GM18858 (cell line): ENCODE data around the gene SRGAP1.
"Not testable (repeated sequence)": the region's sequence is repeated elsewhere in the genome, so short reads cannot be mapped to it uniquely, and the experiment has no call there.

Source experiments
- ATAC-seq: cut with Tn5 transposase; IDR thresholded peaks from one replicate; pipeline ENCODE4 v1.9.1; 2021; ENCODE audit not compliant: unreplicated experiment

Gene SRGAP1

DNA sequence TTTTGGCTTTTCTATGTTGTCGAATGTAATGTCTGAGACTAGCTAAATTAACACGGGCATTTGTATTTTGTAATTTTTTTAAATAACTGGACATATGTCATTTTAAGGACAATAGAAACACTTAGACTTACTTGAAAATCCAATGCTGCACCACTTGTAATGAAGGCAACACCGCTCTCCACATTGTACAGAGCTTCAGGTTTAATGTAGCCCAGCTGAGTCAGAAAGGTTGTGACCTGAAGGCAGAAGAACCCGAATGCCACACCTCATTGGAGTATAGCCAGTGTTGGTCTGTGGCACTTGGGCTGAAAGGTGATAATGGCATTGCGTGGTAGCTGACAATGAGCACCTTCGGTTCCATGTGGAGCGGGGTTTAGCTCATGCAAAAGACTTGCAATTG lies 298.3 kb downstream of the SRGAP1 start:
- no peak for ATAC-seq

DNA sequence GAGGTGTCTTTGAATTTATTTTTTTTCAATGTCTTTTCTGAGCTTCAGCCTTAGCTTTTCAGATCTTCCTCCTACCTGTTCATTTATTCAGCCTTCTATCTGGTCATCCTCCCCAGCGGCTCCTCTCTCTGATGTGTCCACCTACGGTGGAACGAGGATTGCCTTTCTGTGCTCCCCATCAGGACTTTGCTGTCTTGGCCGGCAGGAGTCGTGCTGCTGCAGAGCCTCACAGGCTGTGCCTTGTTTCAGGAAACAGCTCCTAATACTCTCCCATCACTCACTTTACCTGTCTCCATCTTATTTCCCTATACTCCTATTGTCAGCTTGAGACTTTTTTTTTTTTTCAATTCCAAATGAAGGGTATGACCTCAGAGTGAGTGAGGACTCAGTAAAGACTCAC lies 300.7 kb downstream of the SRGAP1 start:
- ATAC-seq, result no peak

DNA sequence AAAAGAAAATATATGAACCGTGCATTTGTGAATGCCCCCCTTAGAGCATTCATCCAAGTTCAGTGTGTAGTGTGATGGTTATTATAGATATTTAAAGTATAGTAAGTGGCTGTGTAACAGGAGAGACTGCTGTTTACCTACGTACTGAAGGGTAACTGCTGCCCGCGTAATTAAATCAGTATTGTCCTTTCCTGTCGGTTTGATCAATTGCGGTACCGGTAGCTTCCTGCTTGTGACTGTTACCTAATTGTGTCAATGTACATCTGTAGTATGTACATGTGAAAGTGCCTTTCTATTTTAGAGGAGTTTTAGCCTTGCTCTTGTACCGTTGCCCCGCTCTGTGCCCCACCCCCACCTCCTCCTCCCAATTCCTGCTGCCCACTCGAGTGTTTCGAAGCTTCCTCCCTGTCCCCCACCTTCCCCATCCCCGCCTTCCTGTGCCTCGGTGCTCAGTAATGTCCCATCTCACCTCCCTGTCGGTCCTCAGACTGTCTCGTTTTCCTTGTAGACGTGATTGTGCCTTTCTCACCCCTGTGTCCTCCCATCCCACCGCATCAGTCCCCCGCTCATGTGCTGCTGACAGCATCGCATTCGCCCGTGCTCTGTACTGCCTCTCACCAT lies 302.6 kb downstream of the SRGAP1 start:
- no peak for ATAC-seq

DNA sequence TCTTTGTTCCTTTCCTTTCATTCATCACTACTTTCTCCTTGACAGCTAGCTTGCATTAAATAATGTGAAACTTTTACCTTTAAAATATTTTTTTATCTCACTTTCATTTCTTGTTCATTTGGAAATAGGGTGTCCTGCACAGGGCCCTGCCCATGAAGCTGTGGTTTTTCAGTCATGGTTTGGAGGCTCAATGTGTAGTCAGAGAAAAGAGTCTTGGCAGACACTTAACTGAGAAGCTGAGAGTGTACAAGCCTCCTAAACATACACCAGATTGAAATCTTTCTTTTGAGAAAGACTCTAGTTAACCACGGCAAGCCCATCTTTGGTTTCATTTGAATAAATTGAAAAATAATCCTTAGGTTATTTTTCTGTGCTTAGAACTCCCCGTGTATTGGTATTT lies 303.4 kb downstream of the SRGAP1 start:
- no peak for ATAC-seq

DNA sequence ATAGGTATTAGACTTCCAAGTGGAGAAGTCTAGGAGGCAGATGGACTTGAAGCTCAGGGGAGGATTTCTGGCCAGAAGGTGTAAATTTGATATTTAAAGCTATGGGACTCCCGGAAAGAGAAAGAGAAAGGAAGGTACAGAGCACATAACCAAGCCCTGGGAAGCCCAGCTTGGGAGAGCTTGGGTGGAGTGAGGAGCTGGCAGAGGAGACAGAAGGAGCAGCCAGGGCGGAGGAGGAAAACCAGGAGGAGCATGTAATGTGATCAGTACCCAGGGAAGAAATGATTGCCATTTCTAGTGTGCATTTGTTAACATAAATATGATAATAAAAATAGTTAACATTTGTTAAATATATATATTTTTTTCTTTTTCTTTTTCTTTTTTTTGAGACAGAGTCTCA lies 310.2 kb downstream of the SRGAP1 start:
- ATAC-seq, result no peak

DNA sequence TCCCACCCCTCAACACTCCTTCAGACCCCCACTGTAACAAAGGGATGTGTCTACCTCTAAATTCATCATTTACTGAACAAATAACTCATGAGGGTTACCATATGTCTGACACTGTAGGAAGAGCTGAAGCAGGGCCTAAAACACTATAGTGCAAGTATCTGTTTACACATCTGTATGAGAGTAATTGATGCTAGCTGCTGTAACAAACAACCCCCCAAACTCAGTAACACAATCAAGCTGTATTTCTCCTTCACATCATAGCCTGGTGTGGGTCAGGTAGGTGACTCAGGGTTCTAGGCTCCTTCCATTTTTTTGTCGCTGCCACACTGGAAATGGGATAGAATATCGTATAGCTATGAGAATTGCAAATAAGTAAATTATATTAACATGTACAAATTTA lies 312.6 kb downstream of the SRGAP1 start:
- no peak for ATAC-seq

DNA sequence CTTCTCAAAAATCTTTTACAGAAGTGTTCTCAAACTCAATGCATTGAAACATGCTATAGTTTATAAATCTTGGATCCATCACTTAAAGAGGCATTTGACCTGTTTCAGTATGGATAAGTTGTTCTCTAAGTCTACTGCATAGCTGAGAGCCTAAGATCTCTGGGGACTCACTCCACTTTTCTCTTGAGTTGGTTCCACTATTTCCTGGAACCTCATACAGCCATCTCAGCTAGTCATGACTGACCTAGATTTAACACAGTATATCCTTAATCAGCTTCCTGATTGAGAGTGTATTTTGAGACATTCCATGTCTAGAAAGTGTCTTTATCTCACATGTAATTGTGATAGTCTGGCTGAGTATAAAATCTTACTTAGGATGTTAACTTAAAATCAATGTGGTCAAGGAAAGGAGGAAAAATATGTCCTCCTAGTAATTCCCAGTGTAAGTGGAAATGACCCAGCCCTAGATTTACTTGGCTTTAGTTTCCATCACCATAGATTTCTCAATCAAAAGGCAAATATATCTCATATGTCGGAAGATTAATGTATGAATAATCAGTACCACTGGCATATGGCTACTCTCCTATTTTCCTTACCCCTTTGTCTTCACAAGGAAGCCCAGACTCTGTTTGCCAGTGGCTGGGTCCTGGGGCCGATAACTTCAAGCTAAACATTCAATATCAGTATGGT lies 315.7 kb downstream of the SRGAP1 start:
- ATAC-seq, result no peak

DNA sequence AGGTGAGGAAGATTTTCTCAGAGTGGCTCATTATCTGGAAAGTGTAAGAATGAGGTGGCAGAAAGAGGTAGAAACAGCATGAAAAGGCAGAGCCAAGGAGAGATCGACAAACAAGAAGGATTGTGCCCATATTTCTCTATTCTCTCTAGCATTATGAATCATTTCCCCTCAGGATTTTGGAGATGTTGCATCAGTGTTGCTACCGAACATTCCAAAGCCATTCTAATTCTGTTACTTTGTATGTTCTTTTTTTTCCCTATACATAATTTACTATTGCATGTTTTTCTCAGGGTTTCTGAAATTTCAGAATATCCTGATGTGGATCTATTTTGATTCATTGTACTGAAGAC lies 316.2 kb downstream of the SRGAP1 start:
- ATAC-seq, result no peak

DNA sequence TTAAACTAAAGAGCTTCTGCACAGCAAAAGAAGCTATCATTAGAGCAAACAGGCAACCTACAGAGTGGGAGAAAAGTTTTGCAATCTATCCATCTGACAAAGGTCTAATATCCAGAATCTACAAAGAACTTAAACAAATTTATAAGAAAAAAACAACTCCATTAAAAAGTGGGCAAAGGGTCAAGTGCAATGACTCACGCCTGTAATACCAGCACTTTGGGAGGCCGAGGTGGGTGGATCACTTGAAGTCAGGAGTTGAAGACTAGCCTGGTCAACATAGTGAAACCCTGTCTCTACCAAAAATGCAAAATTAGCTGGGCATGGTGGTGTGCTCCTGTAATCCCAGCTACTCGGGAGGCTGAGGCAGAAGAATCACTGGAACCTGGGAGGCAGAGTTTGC lies 322.1 kb downstream of the SRGAP1 start:
- ATAC-seq, result not testable (repeated sequence)

DNA sequence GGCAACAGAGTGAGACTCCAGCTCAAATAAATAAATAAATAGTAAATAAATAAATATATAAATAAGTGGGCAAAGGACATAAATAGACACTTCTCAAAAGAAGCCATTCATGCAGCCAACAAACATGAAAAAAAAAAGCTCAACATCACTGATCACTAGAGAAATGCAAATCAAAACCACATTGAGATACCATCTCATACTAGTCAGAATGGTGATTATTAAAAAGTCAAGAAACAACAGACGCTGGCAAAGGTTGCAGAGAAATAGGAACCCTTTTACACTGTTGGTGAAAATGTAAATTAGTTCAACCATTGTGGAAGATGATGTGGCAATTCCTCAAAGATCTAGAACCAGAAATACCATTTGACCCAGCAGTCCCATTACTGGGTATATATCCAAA lies 322.5 kb downstream of the SRGAP1 start:
- not testable (repeated sequence) for ATAC-seq

DNA sequence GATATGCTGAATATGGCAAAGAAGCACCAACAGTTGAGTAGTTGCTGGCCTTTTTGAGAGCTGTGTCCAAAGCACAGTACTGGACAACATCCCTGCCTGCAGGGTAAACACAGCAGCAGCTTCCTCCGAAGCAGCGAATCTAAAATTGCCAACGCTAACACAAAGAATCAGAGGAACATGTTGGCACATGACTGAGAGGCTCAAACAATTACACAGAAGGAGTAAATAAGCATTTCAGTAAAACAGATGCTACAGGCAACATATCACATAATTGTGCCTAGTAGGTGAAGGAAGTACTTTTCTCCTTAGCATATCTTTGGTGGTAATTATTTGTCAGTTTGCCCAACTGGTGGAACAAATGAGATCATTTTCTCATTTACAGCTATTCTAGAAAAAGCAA lies 325.5 kb downstream of the SRGAP1 start:
- ATAC-seq, result no peak

DNA sequence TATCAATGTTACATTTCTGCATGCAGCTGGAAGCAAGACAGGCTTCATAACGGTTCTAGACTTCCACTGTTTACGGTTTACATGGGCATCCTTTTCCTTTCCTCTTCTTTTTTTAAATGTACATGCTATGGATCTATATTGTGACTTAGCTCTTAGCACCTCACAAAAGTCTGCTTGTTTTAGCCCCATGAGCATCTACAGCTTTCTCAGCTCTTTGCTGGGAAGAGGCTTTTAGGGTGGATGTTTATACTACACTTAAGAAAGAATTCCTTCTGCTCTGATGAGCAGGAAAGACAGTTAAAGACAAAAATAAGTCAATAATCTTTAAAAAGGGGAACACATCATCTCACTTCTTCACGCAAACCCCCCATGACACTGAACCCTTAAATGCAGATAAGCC lies 326.2 kb downstream of the SRGAP1 start:
- no peak for ATAC-seq

DNA sequence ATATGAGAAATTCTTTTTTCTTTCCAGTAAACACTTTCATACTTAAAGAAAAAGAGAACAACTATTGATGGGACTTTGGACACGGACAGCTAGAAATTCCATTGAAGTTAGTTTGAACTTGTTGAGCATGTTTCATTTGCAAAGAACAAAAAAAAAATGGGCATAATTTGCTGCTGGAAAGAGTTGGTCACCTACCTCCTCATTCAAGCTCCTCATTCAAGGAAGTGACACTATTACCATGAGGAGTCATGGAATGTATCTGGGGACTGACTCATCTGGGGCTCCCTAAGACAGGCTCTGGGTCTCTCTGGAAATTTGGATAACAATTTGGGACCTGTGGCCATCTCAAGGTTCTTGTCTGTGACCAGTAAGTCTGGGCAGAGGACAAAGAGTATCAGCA lies 327.2 kb downstream of the SRGAP1 start:
- ATAC-seq, result no peak

DNA sequence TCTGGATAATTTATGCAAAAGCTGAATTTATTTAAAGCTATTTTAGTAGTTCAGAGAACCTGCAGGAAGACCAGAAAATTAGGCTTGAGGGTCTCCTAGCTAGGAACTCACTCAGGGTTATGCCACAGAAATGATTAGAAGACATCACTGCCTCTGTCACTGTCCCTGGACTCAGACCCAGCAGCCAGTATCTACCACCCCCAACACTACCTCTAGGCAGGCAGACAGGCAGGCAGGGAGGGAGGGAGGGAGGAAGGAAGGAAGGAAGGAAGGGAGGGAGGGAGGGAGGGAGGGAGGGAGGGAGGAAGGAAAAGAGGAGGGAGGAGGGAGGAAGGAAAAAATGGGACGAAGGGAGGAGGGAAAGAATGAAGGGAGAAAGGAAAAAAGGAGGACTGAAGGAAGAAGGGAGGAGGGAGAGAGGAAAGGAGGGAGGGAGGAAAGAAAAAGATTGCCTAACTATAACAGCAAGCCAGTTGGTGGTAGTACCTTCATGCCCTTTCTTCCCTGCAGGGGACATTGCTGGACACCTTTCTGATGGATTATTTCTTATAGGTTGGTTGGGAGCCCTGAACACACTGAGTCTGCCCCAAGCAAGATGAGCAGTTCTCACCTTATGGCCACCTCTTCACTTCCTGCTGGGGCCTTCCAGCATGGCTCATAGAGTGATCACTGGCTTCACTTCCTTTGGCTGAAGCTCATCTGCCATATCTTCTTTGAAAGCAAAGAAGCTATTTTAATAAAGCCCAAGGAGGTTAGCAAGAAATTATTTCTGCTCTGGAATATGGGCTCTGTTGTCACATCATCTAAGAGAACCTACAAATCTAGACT lies 327.9 kb downstream of the SRGAP1 start:
- ATAC-seq, result no peak

DNA sequence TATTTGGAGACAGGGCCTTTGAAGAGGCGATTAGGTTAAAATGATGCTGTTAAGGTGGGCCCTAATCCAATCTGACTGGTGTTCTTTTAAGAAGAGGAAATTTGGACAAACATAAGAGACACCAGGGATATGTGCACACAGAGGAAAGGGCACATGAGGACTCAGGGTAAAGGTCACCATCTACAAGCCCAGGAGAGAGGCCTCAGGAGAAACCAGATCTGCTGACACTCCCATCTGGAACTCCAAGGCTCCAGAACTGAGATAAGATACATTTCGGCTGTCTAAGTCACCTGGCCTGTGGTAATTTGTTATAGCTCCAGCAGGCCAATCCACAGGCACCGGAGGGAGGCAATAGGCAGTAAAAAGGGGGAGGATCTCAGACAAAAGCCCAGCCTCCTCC lies 329.0 kb downstream of the SRGAP1 start:
- no peak for ATAC-seq

DNA sequence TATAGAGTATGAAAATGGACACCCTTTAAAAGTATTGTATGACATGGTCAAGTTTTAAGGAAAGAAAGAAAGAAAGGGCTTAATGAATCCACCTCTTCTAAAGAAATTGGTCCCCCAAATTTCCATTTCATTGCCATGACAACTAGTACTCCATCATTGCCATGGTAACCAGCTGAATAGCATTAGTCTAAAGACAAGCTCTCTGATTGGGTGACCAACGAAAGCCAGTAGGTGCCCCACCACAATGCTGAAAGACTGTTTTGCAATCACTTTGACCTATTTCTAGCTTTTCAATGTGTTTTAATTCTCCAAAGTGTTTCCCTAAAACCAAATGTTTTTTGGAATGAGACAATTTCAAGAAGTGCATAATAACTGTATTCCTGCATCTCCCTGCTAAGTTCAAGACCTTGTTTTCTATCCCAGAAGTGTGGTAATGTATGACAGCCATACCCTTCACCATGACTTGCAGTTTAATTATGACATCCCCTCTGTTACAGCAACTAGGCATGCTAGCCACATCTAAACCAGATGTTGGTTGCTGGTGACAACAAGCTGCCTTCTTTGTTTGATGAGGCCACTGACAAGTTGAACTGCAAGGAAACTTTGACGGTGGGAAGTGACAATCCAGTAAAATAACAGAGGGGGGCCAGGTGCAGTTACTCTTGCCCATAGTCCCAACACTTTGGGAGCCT lies 330.9 kb downstream of the SRGAP1 start:
- ATAC-seq, result no peak

DNA sequence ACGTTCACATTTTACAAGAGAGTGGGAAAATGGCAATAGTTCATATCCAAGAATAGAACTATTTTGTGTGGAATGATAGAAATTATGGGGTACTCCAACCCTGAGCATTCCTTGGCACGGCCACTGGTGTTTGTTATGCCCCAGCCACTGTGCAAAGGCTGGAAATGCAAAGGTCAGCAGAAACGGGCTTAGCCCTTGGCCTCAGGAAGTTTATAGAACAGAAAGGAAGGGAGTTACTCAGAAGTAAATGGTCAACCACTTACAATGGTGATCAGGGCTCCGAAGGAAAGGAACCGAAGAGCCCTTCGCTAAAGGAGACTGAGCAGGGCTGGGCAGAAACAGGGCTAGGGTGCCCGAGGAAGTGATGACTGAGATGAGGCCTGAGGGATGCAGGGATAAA lies 332.5 kb downstream of the SRGAP1 start:
- ATAC-seq, result no peak

DNA sequence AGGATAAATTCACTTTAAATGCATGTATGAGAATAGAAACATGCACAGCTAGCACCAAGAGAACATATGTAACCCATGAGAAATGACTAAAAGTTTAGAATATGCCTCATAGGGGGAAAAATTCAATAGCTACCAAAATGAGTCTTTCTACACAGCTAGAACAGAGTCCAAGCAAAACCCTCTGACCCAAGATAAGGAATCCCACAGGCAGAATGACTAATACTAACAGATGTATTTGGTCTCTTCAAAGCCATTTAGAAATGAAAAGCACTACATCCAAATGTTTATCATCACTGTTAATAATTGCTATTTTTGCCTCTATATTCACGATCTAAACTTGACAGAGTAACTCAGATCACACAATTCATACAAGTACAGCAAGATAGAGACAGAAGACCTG lies 333.6 kb downstream of the SRGAP1 start:
- ATAC-seq, result no peak

DNA sequence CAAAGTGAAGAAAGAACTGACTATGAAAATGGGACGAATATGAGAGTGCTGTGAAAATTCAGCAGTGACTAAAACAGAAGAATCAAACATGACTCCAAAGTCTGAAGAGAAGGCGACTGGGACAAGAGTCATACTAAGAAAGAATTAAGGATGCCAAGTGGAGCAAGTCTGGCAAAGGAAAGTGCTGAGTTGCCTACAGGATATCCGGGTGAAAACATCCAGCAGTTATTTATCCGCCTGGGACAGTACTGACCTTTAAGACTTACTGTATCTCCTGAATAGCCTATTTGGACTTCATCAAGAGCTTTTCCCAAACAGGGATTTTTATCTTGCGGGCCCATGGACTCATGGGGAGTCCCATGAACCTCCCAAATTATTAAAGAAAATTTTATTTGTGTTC lies 336.5 kb downstream of the SRGAP1 start:
- no peak for ATAC-seq

DNA sequence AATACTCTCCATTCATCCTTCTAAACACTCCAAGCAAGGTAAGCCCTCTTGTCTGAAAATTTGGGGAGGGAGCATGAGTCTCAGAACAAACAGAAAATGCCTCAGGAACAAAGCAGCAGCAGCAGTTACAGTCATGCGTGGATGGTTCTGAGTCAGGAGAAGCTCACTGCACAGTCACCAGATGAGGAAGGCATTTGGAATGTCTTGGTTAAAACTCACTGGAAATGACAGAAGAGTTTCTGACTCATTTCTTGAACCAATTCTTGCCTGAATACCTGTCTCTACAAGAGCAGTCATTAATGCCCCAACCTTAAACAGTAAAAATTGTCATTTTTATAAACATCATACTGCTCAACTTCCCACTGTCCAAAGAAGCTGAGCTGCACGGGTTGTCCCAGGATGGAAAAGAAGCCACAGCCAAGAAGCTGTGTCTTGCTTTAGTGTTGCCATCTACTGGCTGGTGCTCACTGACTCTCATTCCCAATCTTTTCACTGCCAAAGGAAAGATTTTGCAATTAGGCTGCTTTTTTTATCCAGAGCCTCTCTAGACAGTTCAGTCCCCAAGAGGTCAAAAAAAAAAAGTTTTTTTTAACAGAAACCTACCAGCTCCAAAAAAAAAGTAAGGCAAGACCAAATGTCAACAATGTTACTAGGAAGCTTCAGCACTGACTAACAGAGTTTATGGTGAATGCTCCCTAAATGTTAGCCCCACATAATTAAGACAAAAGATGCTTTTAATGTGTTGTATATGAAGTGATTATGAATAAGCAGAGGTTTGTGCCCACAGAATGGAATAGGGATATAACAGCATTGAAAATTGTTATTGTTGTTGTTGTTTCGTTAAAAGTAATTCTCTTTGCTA lies 337.2 kb downstream of the SRGAP1 start:
- no peak for ATAC-seq

DNA sequence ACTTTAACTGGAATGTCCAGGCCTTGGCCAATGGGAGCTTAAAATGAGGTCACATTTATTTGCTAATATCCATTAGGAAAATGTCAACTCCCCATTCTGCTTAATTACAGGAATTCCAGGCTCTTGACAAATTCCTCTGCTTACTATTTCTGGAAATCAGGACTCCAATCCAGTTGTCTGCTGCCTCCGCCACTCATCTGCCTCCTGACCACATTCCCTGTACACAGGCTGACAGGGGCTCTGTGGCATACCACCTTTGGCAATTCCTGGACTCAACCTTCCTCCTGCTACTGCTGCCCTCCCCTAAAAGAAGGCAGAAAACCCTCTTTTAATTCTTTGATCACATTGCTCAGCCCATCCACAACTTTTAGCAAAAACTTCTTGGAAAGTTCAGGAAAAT lies 339.7 kb downstream of the SRGAP1 start:
- no peak for ATAC-seq
